ENCODE measurements around the gene IL2RG.

IL2RG gene

DNA sequence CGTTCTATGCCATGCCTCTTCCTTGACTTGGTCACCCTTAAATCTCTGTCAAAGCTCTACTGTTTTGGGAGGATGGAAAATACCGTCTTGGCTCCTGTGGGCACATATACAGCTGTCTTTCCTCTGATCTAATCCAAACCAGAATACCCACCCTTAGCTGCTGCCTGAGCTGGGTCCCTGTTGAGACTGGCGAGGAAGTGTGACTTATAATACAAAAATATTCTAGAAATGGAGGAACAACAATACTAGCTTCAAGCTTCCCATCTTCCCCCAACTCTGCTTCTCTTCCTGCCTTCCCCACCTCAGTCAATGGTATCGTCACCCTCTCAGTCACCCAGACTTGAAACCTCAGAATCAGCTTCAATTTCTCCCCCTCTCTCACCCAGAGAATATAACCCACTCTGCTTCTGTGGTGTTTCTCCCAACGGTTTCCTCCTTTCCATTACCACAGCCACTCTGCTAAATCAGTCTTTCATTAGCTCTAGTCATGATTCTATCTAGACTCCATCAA, 599 bp upstream of the IL2RG start:
- intact Hi-C loops (cut with DNase I), result no loop called here
- DNase-seq, result no peak

GRCh38 chrX:71109051-71109450, 2.3 kb downstream of the IL2RG start:
- DNase-seq, result no peak
- intact Hi-C loops (cut with DNase I), result no loop called here

DNA sequence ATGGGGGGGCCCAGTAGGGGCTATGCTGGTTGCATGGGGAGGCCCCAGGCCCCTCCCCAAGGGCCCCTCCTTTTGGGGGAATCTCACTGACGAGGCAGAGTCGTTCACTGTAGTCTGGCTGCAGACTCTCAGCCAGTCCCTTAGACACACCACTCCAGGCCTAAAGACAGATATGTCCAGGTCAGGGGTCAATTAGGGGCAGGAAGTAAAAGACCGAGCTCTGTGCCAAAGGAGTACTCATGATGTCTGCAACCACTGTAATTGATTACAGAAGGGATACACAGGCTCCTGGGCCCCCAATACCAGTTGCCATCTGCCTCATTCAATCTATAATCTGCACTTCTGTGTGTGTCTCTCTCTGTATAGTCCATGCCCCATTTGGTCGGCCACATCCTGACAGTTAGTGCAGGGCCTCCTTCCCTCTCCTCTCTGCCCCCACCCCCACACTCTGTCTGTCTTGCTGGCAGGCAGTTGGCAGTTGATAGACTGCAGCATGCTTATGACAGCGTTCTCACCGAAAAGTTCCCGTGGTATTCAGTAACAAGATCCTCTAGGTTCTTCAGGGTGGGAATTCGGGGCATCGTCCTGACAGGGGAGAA, 3.5 kb downstream of the IL2RG start:
- intact Hi-C loops (cut with DNase I), result no loop called here
- peak in 1 of 10 donors; percentile 24 for DNase-seq

DNA sequence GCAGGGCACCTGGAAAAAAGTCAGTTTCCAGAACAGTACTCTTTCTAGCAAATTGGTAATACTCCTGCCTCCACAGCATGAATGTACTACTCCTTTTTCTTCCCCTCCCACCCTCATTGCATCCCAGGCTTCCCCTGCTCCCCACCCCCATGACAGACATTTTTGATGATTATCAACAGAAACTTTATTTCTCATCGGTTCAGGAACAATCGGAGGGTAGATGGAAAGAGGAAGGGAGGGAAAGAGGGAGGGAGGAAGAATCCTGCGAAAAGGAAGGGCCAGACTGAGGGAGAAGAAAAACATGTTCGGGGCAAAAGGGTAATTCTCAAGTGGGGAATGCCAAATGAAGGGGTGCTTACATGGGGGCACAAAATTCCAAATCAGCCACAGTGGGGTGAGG, 4.1 kb downstream of the IL2RG start:
- no peak for DNase-seq
- intact Hi-C loops (cut with DNase I), result no loop called here

GRCh38 chrX:71106427-71106826, 5.0 kb downstream of the IL2RG start, which contains the start of gene CXorf65:
Gene CXorf65 (minus strand): TSS chrX:71106740. CDS start chrX:71106556, 184 bp downstream.
- intact Hi-C loops (cut with DNase I), result no loop called here
- DNase-seq, result no peak

DNA sequence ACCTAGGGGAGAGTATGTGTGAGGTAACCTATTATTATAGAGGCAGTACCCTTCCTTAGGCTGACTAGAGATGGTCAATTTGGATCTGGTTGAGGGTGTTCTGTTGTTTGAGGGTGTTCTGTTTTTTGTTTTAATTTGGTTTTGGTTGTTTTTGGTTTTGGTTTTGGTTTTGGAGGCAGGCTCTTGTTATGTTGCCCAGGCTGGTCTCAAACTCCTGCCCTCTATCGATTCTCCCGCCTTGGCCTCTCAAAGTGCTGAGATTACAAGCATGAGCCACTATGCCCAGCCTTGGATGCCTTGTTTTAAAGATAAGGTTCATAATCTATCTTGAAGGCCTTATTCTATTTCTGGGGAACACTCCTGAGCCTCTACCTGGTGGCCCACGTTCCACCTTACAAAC, 5.7 kb downstream of the IL2RG start:
- intact Hi-C loops (cut with DNase I), result no loop called here
- no peak for DNase-seq

- intact Hi-C loops (cut with DNase I), result no loop called here
- no peak for DNase-seq
Observed at GRCh38 chrX:71103110-71103983, 8.0 kb downstream of the IL2RG start.

- DNase-seq, result no peak
- intact Hi-C loops (cut with DNase I), result no loop called here
Observed at GRCh38 chrX:71102292-71102691, 9.1 kb downstream of the IL2RG start.

DNA sequence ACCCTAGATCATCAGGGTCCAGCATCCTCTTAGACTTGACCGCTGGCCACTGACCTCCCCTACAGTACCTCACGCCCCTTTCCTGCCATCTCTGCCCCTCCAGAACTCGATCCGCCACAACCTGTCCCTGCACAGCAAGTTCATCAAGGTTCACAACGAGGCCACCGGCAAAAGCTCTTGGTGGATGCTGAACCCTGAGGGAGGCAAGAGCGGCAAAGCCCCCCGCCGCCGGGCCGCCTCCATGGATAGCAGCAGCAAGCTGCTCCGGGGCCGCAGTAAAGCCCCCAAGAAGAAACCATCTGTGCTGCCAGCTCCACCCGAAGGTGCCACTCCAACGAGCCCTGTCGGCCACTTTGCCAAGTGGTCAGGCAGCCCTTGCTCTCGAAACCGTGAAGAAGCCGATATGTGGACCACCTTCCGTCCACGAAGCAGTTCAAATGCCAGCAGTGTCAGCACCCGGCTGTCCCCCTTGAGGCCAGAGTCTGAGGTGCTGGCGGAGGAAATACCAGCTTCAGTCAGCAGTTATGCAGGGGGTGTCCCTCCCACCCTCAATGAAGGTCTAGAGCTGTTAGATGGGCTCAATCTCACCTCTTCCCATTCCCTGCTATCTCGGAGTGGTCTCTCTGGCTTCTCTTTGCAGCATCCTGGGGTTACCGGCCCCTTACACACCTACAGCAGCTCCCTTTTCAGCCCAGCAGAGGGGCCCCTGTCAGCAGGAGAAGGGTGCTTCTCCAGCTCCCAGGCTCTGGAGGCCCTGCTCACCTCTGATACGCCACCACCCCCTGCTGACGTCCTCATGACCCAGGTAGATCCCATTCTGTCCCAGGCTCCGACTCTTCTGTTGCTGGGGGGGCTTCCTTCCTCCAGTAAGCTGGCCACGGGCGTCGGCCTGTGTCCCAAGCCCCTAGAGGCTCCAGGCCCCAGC, 10.5 kb downstream of the IL2RG start:
- DNase-seq, result no peak

DNA sequence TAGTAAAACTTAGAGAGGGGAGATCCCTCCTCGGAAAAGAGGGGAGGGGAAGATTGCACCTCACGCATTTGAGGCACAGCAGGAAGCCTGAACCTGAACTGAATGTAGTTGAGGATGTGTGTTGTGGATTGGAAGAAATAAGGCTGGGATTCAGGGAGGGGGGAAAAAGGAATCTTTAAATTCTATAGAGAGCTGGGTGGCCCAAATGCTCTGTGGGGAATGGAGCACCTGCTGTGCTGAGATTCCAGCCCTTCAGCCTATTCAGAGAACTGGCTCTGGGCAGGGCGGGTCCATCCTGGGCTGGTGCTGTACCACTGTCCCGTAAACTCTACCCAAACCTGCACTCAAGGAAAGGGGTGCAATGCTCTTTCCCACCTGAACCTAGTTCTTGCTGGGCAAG, 11.6 kb downstream of the IL2RG start:
- no peak for DNase-seq
- intact Hi-C loops (cut with DNase I), result loop anchor here (2.0 to 5.0 kb wide), 3 partner anchors 19 to 268 kb away; partner anchors contain the start of genes MED12 and TAF1

More for the DNA sequence above, 10.5 kb downstream of the IL2RG start:
- intact Hi-C loops (cut with DNase I), result no loop called here

GRCh38 chrX:71098951-71099506, 12.3 kb downstream of the IL2RG start:
- DNase-seq, result no peak
- intact Hi-C loops (cut with DNase I), result loop anchor here (2.0 to 5.0 kb wide), 3 partner anchors 20 to 268 kb away; partner anchors contain the start of genes MED12 and TAF1

- intact Hi-C loops (cut with DNase I), result loop anchor here (2.0 to 5.0 kb wide), 3 partner anchors 20 to 269 kb away; partner anchors contain the start of genes MED12 and TAF1
- DNase-seq, result peak in 7 of 10 donors; percentile 27 to 86 (median 58)
Observed at GRCh38 chrX:71098302-71098701, 13.1 kb downstream of the IL2RG start.

GRCh38 chrX:71096760-71097032, 14.7 kb downstream of the IL2RG start:
- DNase-seq, result no peak
- intact Hi-C loops (cut with DNase I), result loop anchor here (5.0 kb wide), 2 partner anchors 81 to 271 kb away; partner anchors contain the start of gene TAF1

DNA sequence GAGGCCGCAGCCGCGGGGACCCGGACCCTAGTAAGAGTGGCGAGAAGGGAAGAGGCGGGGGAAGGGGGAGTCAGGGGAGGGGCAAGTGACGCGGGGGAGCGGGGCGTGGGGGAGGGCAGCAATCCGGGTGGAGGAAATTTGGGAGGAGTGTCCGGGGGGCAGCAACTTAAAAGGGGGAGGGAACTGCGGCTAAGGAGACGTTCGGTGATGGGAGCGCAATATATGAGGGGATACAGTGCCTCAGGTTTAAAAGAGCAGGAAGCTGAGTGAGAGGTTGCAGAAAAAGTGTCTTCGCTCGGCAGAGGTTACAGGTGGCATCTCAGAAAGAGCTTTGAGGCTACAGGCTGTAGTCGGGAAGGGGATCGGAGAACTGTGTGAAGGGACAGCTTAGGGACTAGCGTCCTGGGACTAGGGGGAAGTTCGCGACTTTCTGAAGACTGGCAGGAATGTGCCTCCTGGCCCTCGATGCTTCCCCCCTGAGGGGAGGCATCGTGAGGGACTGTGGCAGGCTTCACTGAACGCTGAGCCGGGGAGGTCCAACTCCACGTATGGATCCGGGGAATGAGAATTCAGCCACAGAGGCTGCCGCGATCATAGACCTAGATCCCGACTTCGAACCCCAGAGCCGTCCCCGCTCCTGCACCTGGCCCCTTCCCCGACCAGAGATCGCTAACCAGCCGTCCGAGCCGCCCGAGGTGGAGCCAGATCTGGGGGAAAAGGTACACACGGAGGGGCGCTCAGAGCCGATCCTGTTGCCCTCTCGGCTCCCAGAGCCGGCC, 15.2 kb downstream of the IL2RG start:
- intact Hi-C loops (cut with DNase I), result loop anchor here (1.0 to 5.0 kb wide), 3 partner anchors 29 to 271 kb away; partner anchors contain the start of gene TAF1
- DNase-seq, result peak in 1 of 10 donors; percentile 81

DNA sequence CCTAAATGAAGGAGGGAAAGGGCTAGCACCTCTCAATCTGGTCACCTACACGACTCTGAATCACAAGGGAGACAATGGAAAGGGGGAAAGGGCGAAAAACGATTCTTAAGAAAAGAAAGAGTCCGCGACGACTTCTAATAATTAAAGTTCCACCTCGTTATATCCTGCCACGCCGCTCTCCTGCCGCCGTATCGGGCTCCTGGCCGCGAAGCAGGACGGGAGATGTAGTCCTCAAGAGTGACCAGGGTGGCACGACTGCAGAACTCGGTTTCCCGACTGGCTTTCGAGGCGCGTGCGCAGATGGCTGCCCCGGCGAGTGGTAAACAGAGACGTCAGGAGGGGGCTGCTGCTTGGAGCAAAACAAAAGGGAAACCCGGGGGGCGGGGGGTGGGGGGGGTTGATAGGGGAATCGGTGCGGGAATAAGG, 15.8 kb downstream of the IL2RG start, which contains the start of gene FOXO4:
TSS of gene FOXO4 (plus strand) at position 297 of the 426 bp plus-strand sequence. CDS start 678 bp downstream, outside the sequence.
- intact Hi-C loops (cut with DNase I), result loop anchor here (1.0 to 5.0 kb wide), 3 partner anchors 28 to 272 kb away; partner anchors contain the start of gene TAF1
- peak; percentile 86 to 99 (median 91) for DNase-seq

GRCh38 chrX:71095033-71095432, 16.3 kb downstream of the IL2RG start:
- DNase-seq, result no peak
- intact Hi-C loops (cut with DNase I), result loop anchor here (1.0 to 5.0 kb wide), 3 partner anchors 28 to 272 kb away; partner anchors contain the start of gene TAF1

DNA sequence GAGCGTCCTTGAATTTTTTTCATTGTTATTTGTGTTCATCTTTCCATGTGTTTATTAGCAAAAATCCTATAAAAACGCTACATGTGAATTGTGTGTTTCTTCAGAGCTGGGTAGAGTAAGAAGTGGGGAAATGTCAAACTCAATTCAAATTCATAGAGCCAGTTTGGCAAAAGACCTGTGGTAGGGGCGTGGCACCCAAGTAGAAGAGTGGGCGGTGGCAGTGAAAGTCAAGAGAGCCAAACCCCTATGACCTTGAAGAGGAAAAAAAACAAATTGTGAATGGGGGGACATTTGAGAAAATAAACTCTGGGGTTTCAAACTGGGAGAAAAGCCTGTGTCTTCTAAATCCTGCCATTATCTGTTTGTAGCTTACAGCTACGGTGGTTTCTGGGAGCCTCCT, 20.1 kb downstream of the IL2RG start:
- no peak for DNase-seq
- intact Hi-C loops (cut with DNase I), result no loop called here

- DNase-seq, result no peak
- intact Hi-C loops (cut with DNase I), result no loop called here
Observed at GRCh38 chrX:71085900-71086299, 25.5 kb downstream of the IL2RG start.

GRCh38 chrX:71082822-71083221, 28.6 kb downstream of the IL2RG start:
- no peak for DNase-seq
- intact Hi-C loops (cut with DNase I), result no loop called here

Measured in posterior cingulate gyrus (tissue), 11 donors.